Loucy (cell line): ENCODE measurements around the gene UGT1A6.

Source experiments
- H2AFZ ChIP-seq: fragments of 200-600 bp; sonication (generic); 2 replicates; pipeline ENCODE4 v1.6.0; 2016; ENCODE audit warnings: antibody characterized with exemption, mild to moderate bottlenecking, low read length, moderate library complexity
- H3F3A ChIP-seq: fragments of 200-600 bp; 2 replicates; pipeline ENCODE4 v1.6.0; 2016; ENCODE audit warnings: antibody characterized with exemption, low read depth, mild to moderate bottlenecking
- H3K27me3 ChIP-seq: fragments of 200-600 bp; sonication (generic); 2 replicates; pipeline ENCODE4 v1.6.1; 2014; ENCODE audit warnings: low read length, mild to moderate bottlenecking; ENCODE audit not compliant: insufficient read depth, poor library complexity, severe bottlenecking
- H3K36me3 ChIP-seq: fragments of 200-600 bp; sonication (generic); 2 replicates; pipeline ENCODE4 v1.6.1; 2016; ENCODE audit warnings: low read length; ENCODE audit not compliant: insufficient read depth
- H3K4me1 ChIP-seq: fragments of 200-600 bp; sonication (generic); 2 replicates; pipeline ENCODE4 v1.5.1; 2014; ENCODE audit warnings: low read length, mild to moderate bottlenecking; ENCODE audit not compliant: insufficient read depth, poor library complexity, severe bottlenecking
- H3K4me2 ChIP-seq: fragments of 200-600 bp; sonication (generic); 2 replicates; pipeline ENCODE4 v1.6.0; 2014; ENCODE audit warnings: antibody characterized with exemption, low read length, low read depth, mild to moderate bottlenecking; ENCODE audit not compliant: poor library complexity, severe bottlenecking
- H3K4me3 ChIP-seq: fragments of 200-600 bp; sonication (generic); 2 replicates; pipeline ENCODE4 v1.5.1; 2014; ENCODE audit warnings: low read length, mild to moderate bottlenecking, mixed read lengths; ENCODE audit not compliant: poor library complexity, severe bottlenecking
- H3K79me2 ChIP-seq: fragments of 200-600 bp; sonication (generic); 2 replicates; pipeline ENCODE4 v1.6.1; 2014; ENCODE audit warnings: low read length; ENCODE audit not compliant: insufficient read depth
- H3K9ac ChIP-seq: fragments of 200-600 bp; sonication (generic); 2 replicates; pipeline ENCODE4 v1.6.0; 2014; ENCODE audit warnings: mild to moderate bottlenecking, low read depth, low read length, moderate library complexity; ENCODE audit not compliant: poor library complexity, severe bottlenecking
- H3K9me2 ChIP-seq: fragments of 200-600 bp; sonication (generic); replicated peaks from 2 replicates; pipeline ENCODE4 v1.6.1; 2016; ENCODE audit warnings: low read depth, low read length, mixed read lengths
- H3K9me3 ChIP-seq: fragments of 200-600 bp; sonication (generic); 2 replicates; pipeline ENCODE4 v1.6.1; 2014; ENCODE audit warnings: mild to moderate bottlenecking, antibody characterized with exemption, low read length, low read depth; ENCODE audit not compliant: insufficient read depth
- H4K20me1 ChIP-seq: fragments of 200-600 bp; sonication (generic); 2 replicates; pipeline ENCODE4 v1.6.0; 2014; ENCODE audit warnings: antibody characterized with exemption, low read length, mild to moderate bottlenecking; ENCODE audit not compliant: insufficient read depth, poor library complexity, severe bottlenecking
- EZH2phosphoT487 ChIP-seq: fragments of 200-600 bp; IDR thresholded peaks from 2 replicates; pipeline ENCODE4 v1.6.1; 2018; ENCODE audit warnings: antibody characterized with exemption, mild to moderate bottlenecking, moderate library complexity, borderline replicate concordance
- TF ChIP-seq, protein P1 (sequence below): fragments of 200-600 bp; sonication (generic); conservative IDR thresholded peaks from 2 replicates; pipeline ENCODE4 v1.5.1; 2014; ENCODE audit warnings: mild to moderate bottlenecking, antibody characterized with exemption, low read length

Gene UGT1A6

DNA sequence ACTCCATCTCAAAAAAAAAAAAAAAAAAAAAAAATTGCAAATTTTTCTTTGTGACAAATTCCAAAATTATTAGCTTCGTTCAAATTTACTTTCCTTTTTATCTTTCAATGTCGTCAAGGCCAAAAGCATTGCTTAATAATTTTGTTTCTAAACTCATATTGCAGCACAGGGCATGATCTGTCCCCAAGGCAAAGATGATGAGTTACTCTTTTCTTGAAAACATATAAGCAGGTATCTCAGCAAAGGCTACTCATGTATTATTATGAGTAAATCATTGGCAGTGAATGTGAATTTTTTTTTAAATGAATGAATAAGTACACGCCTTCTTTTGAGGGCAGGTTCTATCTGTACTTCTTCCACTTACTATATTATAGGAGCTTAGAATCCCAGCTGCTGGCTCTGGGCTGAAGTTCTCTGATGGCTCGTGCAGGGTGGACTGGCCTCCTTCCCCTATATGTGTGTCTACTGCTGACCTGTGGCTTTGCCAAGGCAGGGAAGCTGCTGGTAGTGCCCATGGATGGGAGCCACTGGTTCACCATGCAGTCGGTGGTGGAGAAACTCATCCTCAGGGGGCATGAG, 11.1 kb upstream of the UGT1A6 start, which contains the start of gene UGT1A7:
UGT1A7 (plus strand) TSS at position 381 of the 579 bp plus-strand sequence; CDS start at position 418, 37 bp downstream.
- no peaks in the 10 kb centered on the region for H3K79me2 ChIP-seq
- no peak within 1 kb of the TSS for H2AFZ ChIP-seq
- H3F3A ChIP-seq = no peaks in the 10 kb centered on the region
- no peak for TF ChIP-seq EZH2phosphoT487
- TF ChIP-seq, protein P1, sequence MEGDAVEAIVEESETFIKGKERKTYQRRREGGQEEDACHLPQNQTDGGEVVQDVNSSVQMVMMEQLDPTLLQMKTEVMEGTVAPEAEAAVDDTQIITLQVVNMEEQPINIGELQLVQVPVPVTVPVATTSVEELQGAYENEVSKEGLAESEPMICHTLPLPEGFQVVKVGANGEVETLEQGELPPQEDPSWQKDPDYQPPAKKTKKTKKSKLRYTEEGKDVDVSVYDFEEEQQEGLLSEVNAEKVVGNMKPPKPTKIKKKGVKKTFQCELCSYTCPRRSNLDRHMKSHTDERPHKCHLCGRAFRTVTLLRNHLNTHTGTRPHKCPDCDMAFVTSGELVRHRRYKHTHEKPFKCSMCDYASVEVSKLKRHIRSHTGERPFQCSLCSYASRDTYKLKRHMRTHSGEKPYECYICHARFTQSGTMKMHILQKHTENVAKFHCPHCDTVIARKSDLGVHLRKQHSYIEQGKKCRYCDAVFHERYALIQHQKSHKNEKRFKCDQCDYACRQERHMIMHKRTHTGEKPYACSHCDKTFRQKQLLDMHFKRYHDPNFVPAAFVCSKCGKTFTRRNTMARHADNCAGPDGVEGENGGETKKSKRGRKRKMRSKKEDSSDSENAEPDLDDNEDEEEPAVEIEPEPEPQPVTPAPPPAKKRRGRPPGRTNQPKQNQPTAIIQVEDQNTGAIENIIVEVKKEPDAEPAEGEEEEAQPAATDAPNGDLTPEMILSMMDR = no peak
- H3K4me3 ChIP-seq = no peak within 1 kb of the TSS
- H3K36me3 ChIP-seq = no peaks in the 10 kb centered on the region
- H4K20me1 ChIP-seq = no peaks in the 10 kb centered on the region
- no peaks in the 10 kb centered on the region for H3K27me3 ChIP-seq
- H3K9me3 ChIP-seq = no peaks in the 10 kb centered on the region
- H3K4me1 ChIP-seq = no peaks in the 10 kb centered on the region
- H3K9me2 ChIP-seq = no peaks in the 10 kb centered on the region
- H3K4me2 ChIP-seq = no peak within 1 kb of the TSS
- H3K9ac ChIP-seq = no peak within 1 kb of the TSS

DNA sequence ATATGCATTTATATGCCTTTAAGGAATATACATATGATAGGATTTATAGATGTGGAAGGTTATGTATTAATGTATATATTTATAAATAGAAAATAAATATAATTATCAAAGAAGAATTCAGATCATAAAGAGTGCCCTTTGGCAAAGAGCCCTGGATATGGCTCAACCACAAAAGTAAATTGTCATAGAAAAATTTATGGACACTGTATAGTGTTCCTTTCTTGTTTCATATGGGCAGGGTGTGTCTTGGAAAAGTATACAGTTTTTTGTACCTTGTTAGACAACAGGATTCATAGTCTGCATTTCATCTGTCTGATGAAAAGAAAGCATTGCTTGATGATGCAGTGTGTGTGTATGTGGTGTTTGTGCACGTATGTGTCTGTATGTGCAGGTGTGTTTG, 8.1 kb upstream of the UGT1A6 start:
- H4K20me1 ChIP-seq = no peaks in the 10 kb centered on the region
- H3K79me2 ChIP-seq = no peaks in the 10 kb centered on the region
- TF ChIP-seq, protein P1 = no peak
- no peak for TF ChIP-seq EZH2phosphoT487
- H3K9me3 ChIP-seq = no peaks in the 10 kb centered on the region
- H3K9ac ChIP-seq = no peak overlapping the region
- no peaks in the 10 kb centered on the region for H3K9me2 ChIP-seq
- H3K4me1 ChIP-seq = no peaks in the 10 kb centered on the region
- no peaks in the 10 kb centered on the region for H3K27me3 ChIP-seq
- H3K36me3 ChIP-seq = no peaks in the 10 kb centered on the region
- no peak overlapping the region for H3K4me2 ChIP-seq
- no peak overlapping the region for H2AFZ ChIP-seq
- no peak overlapping the region for H3K4me3 ChIP-seq
- H3F3A ChIP-seq = no peaks in the 10 kb centered on the region

DNA sequence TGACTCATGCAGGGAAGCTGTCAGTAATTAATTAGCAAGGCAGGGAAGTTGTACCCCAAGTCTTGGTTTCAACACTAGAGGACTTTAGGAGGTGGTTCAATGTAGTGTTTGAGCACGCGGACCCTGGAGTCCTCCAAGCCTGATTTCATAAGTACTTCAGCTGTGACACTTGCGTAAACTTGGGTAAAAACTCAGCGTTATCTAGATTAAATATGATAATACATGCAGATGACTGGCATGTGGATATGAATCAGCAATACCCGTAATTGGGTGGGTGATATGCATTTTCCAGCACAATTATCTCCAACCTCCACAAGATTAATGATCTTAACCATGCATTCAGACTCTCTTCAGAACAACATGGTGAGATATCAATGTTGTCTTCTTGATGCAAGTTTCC, 5.8 kb upstream of the UGT1A6 start:
- no peak overlapping the region for H3K4me2 ChIP-seq
- no peak overlapping the region for H3K4me3 ChIP-seq
- H3K36me3 ChIP-seq = no peaks in the 10 kb centered on the region
- H3K27me3 ChIP-seq = no peaks in the 10 kb centered on the region
- no peaks in the 10 kb centered on the region for H3K9me2 ChIP-seq
- H2AFZ ChIP-seq = no peak overlapping the region
- H3K79me2 ChIP-seq = no peaks in the 10 kb centered on the region
- H3K4me1 ChIP-seq = no peaks in the 10 kb centered on the region
- TF ChIP-seq, protein P1 = no peak
- no peak for TF ChIP-seq EZH2phosphoT487
- no peaks in the 10 kb centered on the region for H4K20me1 ChIP-seq
- no peaks in the 10 kb centered on the region for H3F3A ChIP-seq
- no peaks in the 10 kb centered on the region for H3K9me3 ChIP-seq
- H3K9ac ChIP-seq = no peak overlapping the region
